MM.1S (cell line): ENCODE results near the gene STK32C.
"Not testable (repeated sequence)": the region's sequence is repeated elsewhere in the genome, so short reads cannot be mapped to it uniquely, and the experiment has no call there.

Experiments used
- CTCF ChIP-seq: fragments of 300-600 bp; sonication (generic); IDR thresholded peaks from 2 replicates; pipeline ENCODE4 v1.5.1; 2016; ENCODE audit warnings: antibody characterized with exemption, low read length, mixed read lengths
- EZH2 ChIP-seq: fragments of 300-600 bp; sonication (generic); optimal IDR thresholded peaks from 2 replicates; pipeline ENCODE3; 2017; ENCODE audit warnings: low read depth, mild to moderate bottlenecking, antibody characterized with exemption, low read length, mixed read lengths

- not testable (repeated sequence) for TF ChIP-seq CTCF, EZH2
Observed at GRCh38 chr10:132295481-132295880, 12.3 kb downstream of the STK32C start.
